Activated CD4-positive, alpha-beta T cell treated with anti-CD3 and anti-CD28 coated beads for 24 hours (primary cell): ENCODE measurements around the gene HSH2D.

ENCODE experiments used
- DNase-seq, 2 donors: peaks; one replicate each; pipeline ENCODE4 v3.0.0-alpha.2; 2020; ENCODE audit warnings: low read depth in 2 of 2

The HSH2D gene

DNA sequence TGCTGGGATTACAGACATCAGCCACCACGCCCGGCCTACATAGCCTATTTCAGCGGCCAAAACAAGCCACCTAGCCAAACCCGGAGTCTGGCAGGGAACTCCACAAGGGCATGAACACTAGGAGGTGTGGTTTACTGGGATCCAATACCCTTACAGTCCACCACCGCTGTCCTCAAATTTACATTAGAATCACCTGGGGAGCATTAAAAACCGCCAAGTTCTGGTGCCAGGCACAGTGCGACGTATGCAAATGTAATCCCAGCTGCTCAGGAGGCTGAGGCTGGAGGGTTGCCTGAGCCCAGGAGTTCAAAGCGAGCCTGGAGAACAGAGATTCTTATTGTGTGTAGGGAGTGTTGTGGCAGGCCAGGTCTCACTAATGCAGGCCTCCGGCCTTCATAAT, 50.0 kb downstream of the HSH2D start:
- DNase-seq: no peak

- DNase-seq: no peak
Observed at GRCh38 chr19:16197188-16197621, 53.7 kb downstream of the HSH2D start.

DNA sequence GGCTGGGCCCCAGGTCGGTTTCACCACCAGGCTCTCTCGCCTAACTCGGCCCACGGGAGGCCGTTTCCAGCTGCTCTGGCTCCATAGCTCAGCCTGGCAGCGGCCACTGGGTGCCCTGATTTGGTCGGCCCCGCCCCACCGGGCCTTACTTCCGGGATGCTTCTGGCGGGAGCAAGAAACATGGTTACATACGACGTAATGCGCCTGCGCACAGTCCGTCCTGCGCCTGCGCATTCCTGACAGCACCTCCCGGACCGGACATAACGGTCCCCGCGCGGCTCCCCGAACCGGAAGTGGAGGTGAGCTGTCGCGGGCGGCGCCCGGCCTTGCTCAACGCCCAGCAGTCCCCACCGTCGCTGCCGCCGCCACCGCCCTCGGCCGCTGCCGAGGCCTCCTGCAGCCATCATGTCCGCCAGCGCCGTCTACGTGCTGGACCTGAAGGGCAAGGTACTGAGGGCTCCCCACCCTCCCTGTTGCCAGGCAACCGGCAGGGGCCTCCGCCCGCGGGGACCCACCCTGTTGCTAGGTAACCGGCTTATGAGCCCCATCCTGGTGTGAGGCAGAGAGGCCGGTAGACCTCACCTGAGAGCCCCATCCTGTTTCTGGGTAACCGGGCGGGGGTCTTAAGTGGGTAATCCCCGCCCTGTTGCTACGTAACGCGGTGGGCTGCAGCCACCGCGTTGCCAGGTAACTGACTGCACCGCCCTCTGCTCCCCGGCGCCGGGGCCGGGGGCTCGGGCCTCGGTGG, 54.3 kb downstream of the HSH2D start, which contains the start of gene AP1M1:
AP1M1 (plus strand) TSS at position 290 of the 748 bp plus-strand sequence; CDS start at position 406, 116 bp downstream.
- DNase-seq: peak; percentile 96 to 99

GRCh38 chr19:16198370-16198651, 54.8 kb downstream of the HSH2D start:
- no peak for DNase-seq

GRCh38 chr19:16199275-16199932, 55.9 kb downstream of the HSH2D start:
- no peak for DNase-seq

GRCh38 chr19:16200038-16201010, 56.8 kb downstream of the HSH2D start:
- DNase-seq: no peak

GRCh38 chr19:16201011-16201391, 57.5 kb downstream of the HSH2D start:
- DNase-seq: no peak

DNA sequence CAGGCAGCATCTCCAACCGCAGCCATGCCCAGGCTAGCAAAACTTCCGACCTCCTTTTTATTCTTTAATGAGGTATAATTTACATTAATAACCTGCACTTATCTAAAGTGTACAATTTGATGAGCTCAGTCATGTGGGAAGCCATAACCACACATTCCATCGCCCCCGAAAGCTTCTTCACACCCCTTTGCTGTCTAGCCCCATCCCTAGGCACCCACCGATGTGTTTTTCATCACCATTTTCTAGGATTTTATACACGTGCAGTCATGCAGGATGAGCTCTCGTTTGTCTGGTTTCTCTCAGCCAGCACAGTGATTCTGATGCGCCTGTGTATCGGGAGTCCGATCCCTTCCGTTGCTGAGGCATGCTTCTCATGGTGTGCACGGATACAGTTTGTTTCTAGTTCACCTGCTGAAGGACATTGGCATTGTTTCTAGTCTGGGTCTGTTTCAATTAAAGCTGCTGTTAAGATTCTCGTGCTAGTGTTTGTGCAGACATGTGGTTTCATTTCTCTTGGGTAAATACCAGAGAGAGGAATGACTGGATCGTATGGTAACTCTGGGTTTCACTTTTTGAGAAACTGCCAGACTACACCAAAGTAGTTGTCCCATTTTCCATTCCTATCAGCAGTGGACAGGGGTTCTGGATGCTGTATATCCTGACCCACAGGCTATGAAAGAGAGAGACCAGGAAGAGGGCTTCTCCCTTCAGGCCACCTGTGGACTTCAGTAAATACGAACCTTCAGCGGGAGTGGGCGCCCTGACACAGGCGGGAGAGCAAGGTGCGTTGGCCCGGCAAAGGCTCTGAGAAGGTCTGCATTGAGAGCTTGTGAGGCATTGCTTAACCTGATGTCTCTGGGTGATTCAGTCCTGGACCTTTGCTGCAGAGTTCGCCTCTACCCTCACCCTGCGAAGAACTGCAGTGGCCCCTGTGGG, 59.1 kb downstream of the HSH2D start:
- DNase-seq: no peak

- DNase-seq: no peak
Observed at GRCh38 chr19:16203256-16204004, 59.9 kb downstream of the HSH2D start.

DNA sequence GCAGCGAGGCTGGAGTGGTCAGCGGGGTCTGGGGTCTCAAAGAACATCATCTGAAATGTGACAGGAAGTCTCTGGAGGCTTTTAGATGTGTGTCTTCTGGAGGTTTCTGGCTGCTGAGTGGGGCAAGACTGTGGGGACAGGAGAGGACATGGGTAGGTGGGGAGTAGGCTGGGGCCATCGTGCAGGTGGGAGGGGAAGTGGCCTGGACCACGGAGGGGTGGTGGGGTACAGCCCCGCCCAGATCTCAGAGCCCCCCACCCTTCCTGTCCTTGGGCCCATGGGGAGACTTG, 60.5 kb downstream of the HSH2D start:
- no peak for DNase-seq

DNA sequence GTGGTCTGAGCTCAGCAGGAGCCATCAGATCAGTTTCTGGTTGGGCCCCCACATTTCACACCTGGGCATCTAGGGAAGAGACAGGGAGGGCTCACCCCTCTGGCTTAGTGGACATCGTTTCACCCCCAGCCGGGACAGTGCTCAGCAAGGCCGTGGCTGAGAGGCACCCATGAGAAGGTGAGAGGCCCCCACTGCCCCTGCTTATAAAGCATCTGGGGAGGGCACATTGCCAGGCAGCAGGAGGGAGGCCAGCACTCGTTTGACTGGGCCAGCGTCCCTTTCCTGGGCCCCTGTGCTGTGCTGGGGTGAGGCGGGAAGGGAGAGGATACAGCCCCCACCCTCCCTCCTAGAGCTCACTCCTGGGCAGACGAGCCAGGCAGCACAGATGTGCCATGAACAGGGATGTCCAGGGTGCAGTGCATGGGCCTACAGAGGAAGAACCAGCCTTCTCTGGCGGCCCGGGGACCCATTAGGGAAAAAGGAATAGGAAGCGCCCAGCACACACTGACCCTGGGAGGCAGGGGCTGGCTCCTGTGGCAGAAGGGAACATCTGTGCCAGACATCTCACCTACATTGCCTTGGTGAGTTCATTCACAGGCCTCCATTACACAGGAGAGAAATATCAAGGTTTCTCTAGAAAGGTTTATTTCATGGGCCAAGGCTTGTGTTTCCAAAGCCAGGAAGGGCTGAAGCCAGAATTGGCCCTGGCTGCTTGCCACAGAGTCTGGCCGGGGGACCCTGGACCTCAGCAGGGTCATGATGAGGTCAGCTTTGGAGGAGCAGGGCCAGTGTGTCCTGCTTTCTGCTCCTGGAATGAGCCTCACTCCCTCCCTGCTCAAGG, 61.9 kb downstream of the HSH2D start:
- DNase-seq: no peak

- DNase-seq: no peak
Observed at GRCh38 chr19:16206046-16206605, 62.6 kb downstream of the HSH2D start.

GRCh38 chr19:16206637-16207036, 63.2 kb downstream of the HSH2D start:
- no peak for DNase-seq

GRCh38 chr19:16207063-16207462, 63.6 kb downstream of the HSH2D start:
- no peak for DNase-seq

DNA sequence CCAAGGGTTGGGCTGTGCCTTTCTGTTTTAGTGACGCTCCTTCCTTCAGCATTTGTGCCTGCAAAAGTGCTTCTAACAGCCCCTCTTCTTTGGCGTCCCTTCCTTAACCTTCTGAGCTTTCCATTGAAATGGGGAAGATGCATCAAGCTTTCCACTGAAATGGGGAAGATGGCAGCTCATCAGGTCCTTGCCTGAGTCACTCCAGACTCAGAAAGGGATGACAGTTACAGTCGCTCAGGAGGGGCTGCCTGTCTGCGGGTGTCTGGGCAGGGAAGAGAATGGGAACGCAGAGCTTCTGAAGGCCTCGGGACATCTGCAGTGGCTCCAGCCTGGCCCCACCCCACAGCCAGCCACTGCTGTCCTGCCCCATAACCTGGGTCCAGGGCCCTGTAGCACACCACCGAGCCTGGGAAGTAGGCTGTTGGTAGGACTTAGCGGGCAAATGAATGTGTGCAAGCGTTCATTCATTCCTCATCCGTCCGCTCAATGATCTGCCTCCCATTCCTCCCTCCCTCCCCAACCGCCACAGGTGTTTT, 64.1 kb downstream of the HSH2D start:
- no peak for DNase-seq
